HK-2 (cell line): ENCODE data around the gene ZNF319.
"Not testable (repeated sequence)": the region's sequence is repeated elsewhere in the genome, so short reads cannot be mapped to it uniquely, and the experiment has no call there.

ENCODE experiments used
- DNase-seq: peaks from one replicate; pipeline ENCODE4 v3.0.0-alpha.2; 2018; ENCODE audit not compliant: unreplicated experiment

ZNF319 gene

DNA sequence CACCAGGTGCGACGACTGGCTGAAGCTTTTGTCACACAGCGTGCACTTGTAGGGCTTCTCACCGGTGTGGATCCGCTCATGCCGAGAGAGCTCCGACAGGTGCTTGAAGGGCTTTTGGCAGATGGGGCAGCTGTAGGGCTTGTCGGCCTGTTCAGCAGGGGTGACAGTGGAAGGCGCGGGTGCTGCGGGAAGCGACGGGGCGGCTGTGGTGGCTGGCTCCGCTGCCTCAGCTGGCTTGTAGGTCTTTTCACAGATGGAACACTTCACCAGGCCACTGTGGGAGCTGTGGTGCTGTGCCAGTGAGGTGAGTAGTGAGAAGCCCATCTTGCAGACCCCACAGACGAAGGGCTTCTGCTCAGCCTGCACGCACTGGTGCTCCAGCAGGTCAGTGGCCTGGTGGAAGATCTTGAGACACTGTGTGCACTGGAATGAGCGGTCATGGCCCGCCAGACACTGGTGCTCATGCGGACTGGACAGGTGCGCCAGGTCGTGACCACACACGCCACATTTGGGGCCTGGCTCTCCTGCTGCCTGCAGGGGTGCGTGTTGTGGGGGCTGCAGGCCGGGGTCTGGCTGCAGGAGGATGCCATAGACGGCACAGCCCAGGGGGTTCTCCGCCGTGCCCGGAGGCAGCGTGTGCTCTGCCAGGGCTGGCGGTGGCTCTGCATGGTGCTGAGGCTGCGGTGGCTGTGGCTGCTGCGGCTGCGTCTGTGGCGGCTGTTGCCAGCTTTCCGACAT lies 2.8 kb downstream of the ZNF319 start:
- DNase-seq: no peak

DNA sequence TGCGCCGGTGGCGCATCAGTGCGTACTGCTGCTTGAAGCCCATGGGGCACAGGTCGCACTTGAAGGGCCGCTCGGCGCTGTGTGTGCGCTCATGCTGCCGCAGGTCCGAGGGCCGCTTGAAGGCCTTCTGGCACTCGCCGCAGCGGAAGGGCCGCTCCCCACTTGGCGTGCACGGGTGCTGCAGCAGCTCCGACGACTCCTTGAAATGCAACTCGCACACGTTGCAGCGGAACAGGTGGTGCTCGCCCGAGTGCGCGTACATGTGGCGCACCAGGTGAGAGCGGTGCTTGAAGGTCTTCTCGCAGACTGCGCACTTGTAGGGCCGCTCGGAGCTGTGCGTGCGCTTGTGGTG lies 3.3 kb downstream of the ZNF319 start:
- DNase-seq: no peak

DNA sequence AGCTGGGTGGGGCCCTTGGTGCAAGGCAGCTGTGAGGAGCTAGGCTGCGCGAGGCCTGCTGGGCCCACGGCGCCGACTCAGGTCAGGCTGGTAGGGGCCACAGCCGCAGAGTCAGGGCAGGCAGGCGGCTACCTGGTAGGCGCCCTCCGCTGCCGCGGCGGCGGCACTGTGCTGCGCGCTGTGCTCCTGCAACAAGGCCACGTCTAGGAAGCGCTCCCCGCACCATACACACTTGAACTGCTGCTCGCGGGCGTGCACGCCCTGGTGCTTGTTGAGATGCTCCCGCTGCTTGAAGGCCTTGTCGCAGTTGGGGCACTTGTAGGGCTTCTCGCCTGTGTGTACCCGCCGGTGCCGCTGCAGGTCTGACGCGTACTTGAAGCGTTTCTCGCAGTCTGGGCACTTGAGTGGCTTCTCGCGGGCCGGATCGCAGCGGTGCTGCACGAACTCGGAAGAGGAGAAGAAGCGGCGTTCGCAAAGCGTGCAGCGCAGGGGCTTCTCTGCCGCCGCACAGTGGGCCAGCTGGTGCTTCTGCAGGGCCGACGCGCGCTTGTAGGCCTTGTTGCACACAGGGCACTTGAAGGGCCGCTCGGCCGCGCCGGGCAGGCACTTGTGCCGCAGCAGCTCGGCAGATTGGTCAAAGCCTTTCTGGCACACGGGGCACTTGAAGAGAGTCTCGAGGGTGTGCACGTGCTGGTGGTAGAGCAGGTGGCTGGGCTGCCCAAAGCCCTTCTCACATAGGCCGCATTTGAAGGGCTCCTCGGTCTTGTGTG lies 3.9 kb downstream of the ZNF319 start:
- DNase-seq: no peak

DNA sequence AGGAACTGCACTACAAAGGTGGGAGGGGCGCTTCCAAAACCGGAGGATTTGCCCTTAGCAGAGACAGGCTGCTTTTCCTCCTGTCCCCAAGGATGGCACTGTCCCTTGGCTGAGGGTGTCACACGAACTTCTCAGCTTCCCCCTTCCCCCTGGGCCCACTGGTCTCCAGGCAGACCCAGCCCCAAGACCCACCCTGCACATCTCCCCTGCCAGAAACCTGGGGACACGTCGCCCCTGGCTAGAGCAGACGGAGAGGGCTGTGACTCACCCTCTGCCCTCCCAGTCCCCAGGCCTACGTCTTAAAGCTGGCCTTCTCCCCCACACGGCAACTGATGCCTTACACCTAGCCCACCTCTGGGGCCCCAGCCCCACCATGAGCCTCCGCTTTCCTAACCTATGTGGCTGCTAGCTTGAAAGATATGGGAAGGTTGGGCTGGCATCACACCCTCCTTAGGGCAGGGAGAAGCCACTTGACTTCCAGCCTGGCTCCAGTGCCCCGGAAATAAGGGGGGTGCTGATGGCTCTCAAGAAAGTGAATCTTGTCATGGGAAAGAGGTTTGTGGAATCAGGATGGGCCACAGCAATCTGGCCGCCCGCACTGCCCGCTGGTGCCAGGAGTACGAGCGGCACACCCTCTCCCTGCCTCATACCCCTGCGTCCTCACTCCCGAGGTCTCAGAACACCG lies 4.6 kb downstream of the ZNF319 start:
- no peak for DNase-seq

DNA sequence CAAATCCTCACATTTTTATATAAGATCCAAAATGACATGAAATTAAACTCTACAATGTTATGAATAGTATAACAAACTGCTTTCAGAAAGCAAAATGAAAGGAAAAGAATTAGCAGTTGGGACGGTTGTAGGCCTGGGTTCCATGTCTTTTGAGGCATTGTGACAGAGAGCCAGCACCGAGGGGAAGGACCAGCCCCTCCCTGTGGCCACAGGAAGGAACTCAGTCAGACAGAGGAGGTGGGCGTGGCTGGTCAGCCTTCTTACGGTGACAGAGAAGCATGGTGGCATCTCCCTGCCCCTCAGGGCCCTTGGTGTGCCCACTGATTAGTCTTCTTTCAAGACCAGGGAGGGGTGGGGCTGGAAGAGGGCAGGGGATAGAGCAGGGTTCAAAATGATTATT lies 5.7 kb downstream of the ZNF319 start:
- DNase-seq: no peak

DNA sequence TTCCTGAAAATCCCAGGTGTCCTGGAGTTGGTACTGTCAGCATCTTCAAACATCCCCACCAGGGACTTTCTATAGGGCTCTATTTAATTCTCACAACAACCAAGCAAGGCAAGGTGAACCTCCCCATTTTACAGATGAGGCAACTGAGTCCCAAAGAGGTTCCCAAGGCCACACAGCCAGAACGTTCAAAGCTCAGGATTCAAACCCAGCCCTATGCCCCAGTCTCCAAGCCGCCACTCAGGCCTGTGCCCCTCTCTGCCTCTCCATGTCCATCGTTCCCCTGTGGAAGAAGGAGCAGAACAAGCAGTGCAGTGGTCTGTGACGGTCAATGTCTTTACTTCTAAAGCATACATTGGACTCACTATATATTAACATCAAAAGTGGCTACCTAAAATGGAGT lies 6.1 kb downstream of the ZNF319 start:
- no peak for DNase-seq

DNA sequence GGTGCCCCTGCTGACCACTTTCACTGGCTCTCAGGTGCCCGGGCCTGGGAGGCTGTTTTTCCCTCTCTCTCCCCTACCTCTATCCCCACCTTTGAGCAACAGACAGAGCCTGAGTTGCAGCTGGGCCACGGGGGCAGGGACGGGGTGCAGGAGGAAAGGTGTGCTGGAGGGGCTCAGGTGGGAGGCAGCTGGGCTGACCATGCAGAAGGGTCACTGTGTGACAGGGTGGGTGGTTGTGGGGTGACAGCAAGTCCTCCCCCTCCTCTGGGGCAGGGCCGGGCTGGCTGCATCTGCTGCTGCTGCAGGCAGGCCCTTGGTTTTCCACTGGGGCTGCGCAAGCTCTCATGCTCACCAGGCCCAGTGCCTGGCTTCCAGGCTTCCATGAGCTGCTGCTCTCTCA lies 6.6 kb downstream of the ZNF319 start:
- DNase-seq: no peak

DNA sequence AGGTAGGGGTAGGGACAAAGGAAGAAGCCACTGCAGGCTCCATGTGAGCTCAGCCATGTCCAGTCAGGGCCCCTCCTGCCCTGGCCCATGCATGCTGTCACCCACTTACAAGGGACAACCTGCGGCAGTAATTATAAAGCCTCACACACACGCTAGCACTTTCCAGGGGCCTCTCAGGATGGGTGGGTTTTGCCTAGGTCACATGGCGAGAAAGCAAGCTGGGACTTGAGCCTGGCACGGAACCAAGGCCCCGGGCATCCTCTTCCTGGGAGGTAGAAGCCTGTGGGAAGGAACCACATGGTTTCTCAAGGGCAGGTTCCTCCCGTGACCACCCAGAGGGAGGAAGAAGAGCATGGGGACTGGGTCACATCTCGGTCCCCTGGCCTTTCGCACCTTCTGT lies 7.0 kb downstream of the ZNF319 start:
- DNase-seq: no peak

DNA sequence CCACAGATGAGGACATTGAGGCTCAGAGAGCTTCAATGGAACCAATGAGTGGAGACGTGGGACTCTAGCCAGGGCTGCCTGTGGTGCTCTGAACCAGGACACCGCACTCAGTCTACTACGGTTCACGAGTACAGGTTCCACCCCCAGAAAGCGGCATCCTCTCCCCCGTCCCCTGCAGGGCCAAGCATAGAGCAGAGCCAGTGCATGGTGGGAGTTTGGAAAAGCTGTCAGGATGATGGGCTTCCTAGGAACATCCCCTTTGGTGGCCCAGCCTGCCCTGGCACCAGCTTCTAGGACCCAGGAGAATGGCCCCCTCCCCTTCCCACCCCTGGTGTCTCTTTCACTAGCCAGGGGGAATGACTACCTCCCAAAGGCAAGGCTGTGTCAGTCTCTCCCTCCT lies 8.4 kb downstream of the ZNF319 start:
- no peak for DNase-seq

DNA sequence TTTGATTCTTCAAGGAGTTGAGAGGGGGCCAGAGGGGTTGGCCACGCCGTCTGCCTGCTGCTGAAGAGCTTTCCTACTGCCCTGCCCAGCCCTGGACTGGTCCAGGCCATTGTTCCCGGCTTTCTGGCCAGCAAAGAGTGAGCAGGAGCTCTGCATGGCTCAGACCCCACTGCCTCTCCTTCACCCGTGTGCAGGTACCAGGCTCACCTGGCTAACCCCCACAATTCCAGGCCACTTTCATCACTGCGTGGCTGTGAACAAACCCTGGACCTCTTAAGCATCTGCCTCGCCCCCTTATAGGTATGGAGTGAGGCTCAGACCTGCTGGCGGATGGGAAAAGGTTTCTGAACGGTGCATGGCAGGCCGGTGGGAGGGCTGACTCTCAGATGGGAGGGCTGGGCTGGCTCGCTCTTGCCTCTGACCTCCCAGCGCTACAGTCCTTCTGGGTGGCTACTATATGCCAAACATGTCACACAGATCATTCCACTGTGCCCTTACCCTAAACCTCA lies 8.9 kb downstream of the ZNF319 start:
- no peak for DNase-seq

DNA sequence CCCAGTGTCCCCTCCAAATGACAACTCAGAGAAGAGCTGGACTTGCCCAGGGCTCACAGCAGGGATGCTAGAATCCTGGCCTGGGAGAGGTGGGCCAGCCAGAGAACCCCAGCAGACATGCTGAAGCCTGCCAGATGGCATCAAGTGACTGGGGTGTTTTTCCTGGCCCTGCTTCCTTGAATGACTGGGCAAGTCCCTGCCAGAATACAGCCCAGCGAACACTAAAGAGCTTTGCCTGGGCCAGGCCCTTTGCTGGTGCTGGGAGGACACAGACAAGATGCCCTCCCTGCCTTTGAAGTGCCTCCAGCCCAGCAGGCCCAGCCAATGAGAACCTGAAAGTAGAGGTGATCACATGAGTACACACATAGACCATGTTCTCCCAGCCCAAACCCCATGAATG lies 11.5 kb downstream of the ZNF319 start:
- DNase-seq: no peak

DNA sequence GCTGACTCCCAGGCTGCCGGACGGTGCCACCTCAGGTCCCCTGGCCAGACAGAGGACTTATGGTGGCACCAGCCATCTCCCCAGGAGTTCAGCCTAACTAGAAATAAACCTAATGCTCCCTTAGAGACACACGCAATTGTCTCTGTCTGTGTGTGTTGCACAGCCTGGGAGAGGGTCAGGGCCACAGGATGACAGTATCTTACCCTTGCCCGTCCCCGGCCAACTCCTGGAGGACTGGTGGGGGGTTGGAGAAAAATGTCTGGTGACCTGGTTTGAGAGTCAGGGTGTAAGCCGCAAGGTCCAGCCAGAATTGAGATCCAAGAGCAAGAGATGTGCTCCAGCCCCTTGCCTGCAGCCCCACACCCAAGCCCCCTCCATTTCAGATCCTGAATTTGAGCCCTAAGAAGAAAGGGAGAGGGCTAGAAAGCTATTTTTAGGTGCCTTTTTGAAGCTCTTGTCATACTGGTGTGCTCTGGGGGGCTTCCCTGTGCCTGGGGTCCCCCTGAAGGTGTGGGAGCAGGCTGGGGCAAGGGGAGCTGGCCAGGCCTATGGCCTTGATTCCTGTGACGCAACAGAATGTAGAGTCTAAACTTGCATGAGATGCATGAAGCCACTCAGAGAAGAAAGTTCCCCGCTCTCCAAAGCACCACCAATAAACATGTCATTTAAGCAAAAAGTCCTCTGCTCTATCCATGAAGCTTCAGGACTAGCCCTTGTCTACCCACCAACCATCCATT lies 12.9 kb downstream of the ZNF319 start:
- no peak for DNase-seq

DNA sequence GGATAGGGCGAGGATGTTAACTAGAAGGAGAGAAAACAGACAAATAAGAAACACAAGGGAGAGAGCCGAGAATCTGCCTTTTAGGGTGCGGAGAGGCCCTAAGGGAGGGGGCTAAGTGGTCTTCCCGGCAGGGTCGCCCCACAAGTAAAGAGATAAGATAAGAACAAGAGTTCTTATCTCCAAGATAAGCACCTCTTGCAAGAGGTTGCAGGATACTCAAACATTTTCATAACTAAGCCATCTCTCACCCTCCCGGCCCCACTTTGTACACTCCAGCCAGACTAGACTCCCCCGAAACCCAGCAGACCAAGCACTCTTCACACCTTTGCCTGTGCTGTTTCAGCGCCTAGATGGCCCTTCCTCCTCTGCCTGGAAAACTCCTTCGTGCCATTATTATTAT lies 14.3 kb downstream of the ZNF319 start:
- DNase-seq: no peak

DNA sequence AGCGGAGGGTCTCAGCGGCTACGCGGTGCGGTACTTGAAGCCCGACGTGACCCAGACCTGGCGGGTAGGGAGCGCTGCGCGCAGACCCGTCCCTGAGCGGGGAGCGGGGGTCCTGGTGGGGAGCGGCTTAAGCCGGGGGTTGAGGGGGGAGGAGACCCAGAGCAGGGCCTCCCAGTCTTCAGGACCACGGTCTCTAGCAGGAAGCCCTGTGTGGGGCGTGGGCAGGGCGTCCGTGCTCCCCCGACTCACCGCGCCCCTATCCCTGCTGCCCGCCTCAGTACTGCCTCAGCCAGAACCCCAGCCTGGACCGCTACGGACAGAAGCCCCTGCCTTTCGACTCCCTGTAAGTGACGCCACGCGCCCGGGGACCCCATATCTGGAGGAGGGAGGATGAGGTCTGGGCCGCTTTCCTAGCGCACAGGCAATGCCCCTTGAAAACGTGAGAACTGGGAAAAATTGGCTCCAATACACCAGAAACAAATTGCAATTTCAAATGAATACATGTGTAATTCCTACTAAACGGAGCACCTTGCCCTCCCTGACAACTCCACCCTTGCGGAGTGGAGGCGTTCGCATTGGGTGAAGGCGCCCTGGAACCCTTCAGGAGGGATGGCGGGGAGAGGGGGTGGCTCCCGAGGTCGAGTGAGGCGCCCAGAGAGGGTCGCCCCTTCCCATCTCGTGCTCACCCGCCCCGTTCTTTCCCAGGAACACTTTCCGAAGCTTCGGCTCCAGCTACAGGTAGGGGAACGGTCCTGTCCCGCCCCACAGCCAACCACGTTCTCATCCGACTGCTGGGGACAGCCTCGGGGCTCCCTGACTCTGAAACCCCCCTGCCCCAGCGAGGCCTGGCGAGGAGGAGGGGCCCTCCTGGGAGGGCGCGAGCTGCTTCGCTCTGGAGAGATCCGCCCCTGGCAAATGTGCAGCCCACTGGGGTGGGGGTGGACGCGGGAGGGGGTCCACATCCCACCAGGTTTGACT lies 15.0 kb downstream of the ZNF319 start:
- DNase-seq: no peak

DNA sequence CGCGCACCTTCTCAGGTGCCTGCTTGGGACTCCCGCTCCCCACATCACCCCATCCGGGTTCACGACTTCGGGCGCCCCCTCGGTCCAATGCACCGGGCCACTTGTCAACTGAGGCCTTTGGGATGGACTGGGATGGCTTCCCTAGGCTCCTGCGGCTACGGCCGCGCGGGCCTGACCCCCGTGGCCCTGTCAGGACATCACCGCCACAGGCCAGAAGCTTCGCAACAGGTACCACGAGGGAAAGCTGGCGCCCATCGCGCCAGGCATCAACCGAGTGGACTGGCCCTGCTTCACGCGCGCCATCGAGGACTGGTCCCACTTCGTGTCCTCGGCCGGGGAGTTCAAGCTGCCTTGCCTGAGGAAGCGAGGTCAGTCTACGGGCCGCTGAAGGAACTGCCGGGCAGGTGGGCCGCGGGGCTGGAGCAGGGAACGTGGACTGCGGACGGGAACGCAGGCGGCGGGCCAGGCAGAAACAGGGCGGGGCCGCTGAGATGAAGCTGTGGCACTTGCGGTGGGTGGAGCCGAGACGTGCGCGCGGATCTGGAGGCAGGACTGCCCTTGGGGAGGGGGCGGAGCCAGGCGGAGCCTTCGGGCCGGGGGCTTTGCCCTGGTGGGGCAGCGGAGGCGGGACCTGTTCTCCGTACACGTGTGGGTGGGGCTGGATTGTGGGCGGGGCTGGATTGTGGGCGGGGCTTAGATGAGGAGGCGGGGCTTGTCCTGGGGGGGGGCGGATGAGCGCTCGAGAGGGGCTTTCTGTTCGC lies 15.8 kb downstream of the ZNF319 start:
- DNase-seq: peak; percentile 54

DNA sequence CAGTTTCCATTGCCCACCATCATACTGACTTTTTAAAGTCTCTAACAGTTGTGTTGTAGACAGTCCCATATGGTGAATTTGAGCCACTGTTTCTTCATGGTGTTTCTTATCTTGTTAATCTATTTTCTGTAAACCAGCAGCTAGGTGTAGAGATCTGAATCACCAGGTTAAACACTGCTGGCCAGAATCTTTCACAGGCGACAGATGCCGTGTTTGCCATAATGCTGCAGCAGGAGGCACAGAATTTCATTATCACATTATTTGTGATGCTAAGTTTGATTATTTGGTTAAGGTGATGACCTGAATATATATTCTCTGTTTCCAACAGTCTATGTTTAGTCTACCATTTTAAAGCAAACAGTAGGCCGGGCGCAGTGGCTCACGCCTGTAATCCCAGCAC lies 18.1 kb downstream of the ZNF319 start:
- DNase-seq: no peak

DNA sequence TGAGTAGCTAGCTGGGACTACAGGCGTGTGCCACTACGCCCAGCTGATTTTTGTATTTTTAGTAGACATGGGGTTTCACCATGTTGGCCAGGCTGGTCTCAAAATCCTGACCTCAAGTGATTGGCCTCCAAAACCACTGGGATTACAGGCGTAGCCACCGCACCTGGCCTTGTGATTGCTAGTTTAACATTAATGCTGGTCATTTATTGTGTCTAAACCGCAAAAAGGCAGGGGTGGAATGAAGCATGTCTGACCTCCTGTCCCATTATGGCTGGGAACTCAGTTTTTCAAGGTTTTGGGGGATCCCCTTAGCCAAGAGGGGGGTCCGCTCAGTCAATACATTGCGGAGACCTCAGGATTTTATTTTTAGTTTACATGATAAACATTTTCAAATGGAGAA lies 18.8 kb downstream of the ZNF319 start:
- peak; percentile 70 for DNase-seq

DNA sequence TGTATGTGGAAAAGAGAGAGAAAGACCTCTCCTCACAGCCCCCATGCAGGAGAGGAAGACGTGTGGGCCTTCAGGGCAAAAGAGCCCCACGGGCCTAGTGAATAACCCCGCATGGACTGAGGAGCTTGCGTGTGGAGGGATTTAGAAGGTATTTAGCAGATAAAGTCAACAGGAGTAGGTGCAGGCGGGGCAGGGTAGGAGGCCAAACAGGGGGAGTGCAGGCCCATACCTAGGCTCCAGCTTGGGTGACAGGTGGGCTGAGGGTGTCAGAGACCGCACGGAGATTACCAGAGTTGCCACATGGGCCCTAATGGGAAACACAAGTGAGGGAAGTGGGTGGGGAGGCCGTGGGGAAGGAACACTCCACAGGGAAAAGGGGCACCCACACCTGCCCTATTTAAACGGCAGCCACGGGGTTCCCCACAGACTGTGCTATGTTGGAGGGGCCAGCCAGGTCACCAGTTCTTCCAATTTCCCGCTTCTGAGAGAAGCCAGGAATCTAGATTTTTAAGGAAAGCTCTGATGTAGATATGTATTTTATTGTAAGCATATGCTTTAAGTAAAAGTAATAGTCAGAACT lies 21.4 kb downstream of the ZNF319 start:
- DNase-seq: no peak

DNA sequence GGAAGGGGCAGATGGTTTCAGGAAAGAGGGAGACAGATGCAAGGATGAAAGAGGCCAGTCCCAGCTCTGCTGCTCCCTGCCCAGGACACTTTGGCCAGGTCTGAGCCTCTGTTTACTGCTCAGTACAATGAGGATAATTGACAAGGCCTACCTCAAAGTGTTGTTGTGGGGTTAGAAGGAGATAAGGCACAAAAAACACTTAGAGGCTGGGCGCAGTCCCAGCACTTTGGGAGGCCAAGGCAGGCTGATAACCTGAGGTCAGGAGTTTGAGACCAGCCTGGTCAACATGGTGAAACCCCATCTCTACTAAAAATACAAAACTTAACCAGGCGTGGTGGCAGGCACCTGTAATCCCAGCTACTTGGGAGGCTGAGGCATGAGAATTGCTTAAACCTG lies 22.4 kb downstream of the ZNF319 start:
- DNase-seq: not testable (repeated sequence)
